Muscle layer of duodenum (tissue), 2 donors: ENCODE results near the gene AFAP1L1.

Experiments
- H3K27ac ChIP-seq: one replicate; pipeline ENCODE4 v1.7.0; 2013; ENCODE audit warnings: mild to moderate bottlenecking, low read length
- H3K27me3 ChIP-seq: one replicate; pipeline ENCODE4 v1.7.0; 2013; ENCODE audit warnings: low read depth, mild to moderate bottlenecking, control low read depth, low read length
- H3K36me3 ChIP-seq, 2 donors: one replicate each; pipeline ENCODE4 v1.7.0; 2013; ENCODE audit warnings: low read length in 2 of 2, control low read depth in 1 of 2, mild to moderate bottlenecking in 1 of 2; ENCODE audit not compliant: insufficient read depth in 2 of 2, control insufficient read depth in 1 of 2
- H3K4me1 ChIP-seq, 2 donors: one replicate each; pipeline ENCODE4 v1.7.0; 2013; ENCODE audit warnings: low read length in 2 of 2, mild to moderate bottlenecking in 2 of 2, control low read depth in 1 of 2, moderate library complexity in 1 of 2; ENCODE audit not compliant: insufficient read depth in 2 of 2, control insufficient read depth in 1 of 2
- H3K4me3 ChIP-seq, 2 donors: one replicate each; pipeline ENCODE4 v1.7.0; 2013; ENCODE audit warnings: low read length in 2 of 2, low read depth in 1 of 2, mild to moderate bottlenecking in 1 of 2
- H3K9me3 ChIP-seq, 2 donors: one replicate each; pipeline ENCODE4 v1.7.0; 2013; ENCODE audit warnings: low read length in 2 of 2, control low read depth in 1 of 2, mild to moderate bottlenecking in 1 of 2; ENCODE audit not compliant: control insufficient read depth in 1 of 2
- donor health status: healthy.

The AFAP1L1 gene

GRCh38 chr5:149356391-149356790 lies 84.7 kb downstream of the AFAP1L1 start:
- Histone ChIP-seq H3K36me3 (peaks cover 12 to 20% of the 10 kb centered on the region in 2 donors), H3K4me3 (no peak overlapping the region), H3K9me3 (no peaks in the 10 kb centered on the region), H3K27me3 (no peaks in the 10 kb centered on the region), H3K27ac (no peak overlapping the region), H3K4me1 (peaks cover 0 to 12% of the 10 kb centered on the region in 2 donors)

GRCh38 chr5:149357370-149358293 lies 86.0 kb downstream of the AFAP1L1 start, which contains the start of gene PCYOX1L:
TSS of gene PCYOX1L (plus strand) at chr5:149358046. CDS start at chr5:149358069, 23 bp downstream.
- Histone ChIP-seq H3K27me3 (no peaks in the 10 kb centered on the region), H3K36me3 (peaks cover 7 to 8% of the 10 kb centered on the region in 2 donors), H3K4me3 (peak within 1 kb of the TSS; percentile 63 to 74), H3K4me1 (peaks cover 0 to 12% of the 10 kb centered on the region in 2 donors), H3K27ac (no peak within 1 kb of the TSS), H3K9me3 (no peaks in the 10 kb centered on the region)

- Histone ChIP-seq H3K27ac (no peak overlapping the region), H3K27me3 (no peaks in the 10 kb centered on the region), H3K4me3 (peak overlapping the region; percentile 61 to 74), H3K36me3 (peaks cover 7% of the 10 kb centered on the region in 2 donors), H3K9me3 (no peaks in the 10 kb centered on the region), H3K4me1 (peaks cover 0 to 12% of the 10 kb centered on the region in 2 donors)
Measured at GRCh38 chr5:149358294-149358651, 86.6 kb downstream of the AFAP1L1 start.

GRCh38 chr5:149358868-149359495 lies 87.3 kb downstream of the AFAP1L1 start:
- peak overlapping the region in 1 of 2 donors; percentile 61 for H3K4me3 ChIP-seq
- no peak overlapping the region for H3K27ac ChIP-seq
- no peaks in the 10 kb centered on the region for H3K9me3 ChIP-seq
- H3K27me3 ChIP-seq = no peaks in the 10 kb centered on the region
- H3K4me1 ChIP-seq = peaks cover 0 to 12% of the 10 kb centered on the region in 2 donors
- H3K36me3 ChIP-seq = peaks cover 6% of the 10 kb centered on the region in 2 donors

- Histone ChIP-seq H3K27me3 (no peaks in the 10 kb centered on the region), H3K4me3 (no peak overlapping the region), H3K4me1 (peaks cover 0 to 12% of the 10 kb centered on the region in 2 donors), H3K9me3 (no peaks in the 10 kb centered on the region), H3K36me3 (no peaks in the 10 kb centered on the region), H3K27ac (no peak overlapping the region)
Measured at GRCh38 chr5:149360272-149360671, 88.6 kb downstream of the AFAP1L1 start.

GRCh38 chr5:149362541-149362940 lies 90.9 kb downstream of the AFAP1L1 start:
- no peaks in the 10 kb centered on the region for H3K9me3 ChIP-seq
- no peak overlapping the region for H3K4me3 ChIP-seq
- no peak overlapping the region for H3K27ac ChIP-seq
- peaks cover 0 to 12% of the 10 kb centered on the region in 2 donors for H3K4me1 ChIP-seq
- H3K27me3 ChIP-seq = no peaks in the 10 kb centered on the region
- H3K36me3 ChIP-seq = no peaks in the 10 kb centered on the region

GRCh38 chr5:149363358-149363757 lies 91.7 kb downstream of the AFAP1L1 start:
- Histone ChIP-seq H3K36me3 (no peaks in the 10 kb centered on the region), H3K27me3 (no peaks in the 10 kb centered on the region), H3K27ac (no peak overlapping the region), H3K4me3 (no peak overlapping the region), H3K4me1 (peaks cover 0 to 9% of the 10 kb centered on the region in 2 donors), H3K9me3 (no peaks in the 10 kb centered on the region)

- Histone ChIP-seq H3K27ac (no peak overlapping the region), H3K9me3 (no peaks in the 10 kb centered on the region), H3K36me3 (no peaks in the 10 kb centered on the region), H3K4me3 (no peak overlapping the region), H3K4me1 (peaks cover 0 to 5% of the 10 kb centered on the region in 2 donors), H3K27me3 (no peaks in the 10 kb centered on the region)
Measured at GRCh38 chr5:149363936-149364335, 92.3 kb downstream of the AFAP1L1 start.

- Histone ChIP-seq H3K27ac (no peak overlapping the region), H3K4me3 (no peak overlapping the region), H3K36me3 (no peaks in the 10 kb centered on the region), H3K4me1 (peaks cover 0 to 4% of the 10 kb centered on the region in 2 donors), H3K9me3 (no peaks in the 10 kb centered on the region), H3K27me3 (no peaks in the 10 kb centered on the region)
Measured at GRCh38 chr5:149364719-149365118, 93.1 kb downstream of the AFAP1L1 start.

- no peaks in the 10 kb centered on the region for H3K27me3 ChIP-seq
- no peak overlapping the region for H3K4me3 ChIP-seq
- no peaks in the 10 kb centered on the region for H3K36me3 ChIP-seq
- H3K4me1 ChIP-seq = peaks cover 0 to 4% of the 10 kb centered on the region in 2 donors
- no peak overlapping the region for H3K27ac ChIP-seq
- no peaks in the 10 kb centered on the region for H3K9me3 ChIP-seq
Measured at GRCh38 chr5:149365418-149365817, 93.8 kb downstream of the AFAP1L1 start.

- no peaks in the 10 kb centered on the region for H3K36me3 ChIP-seq
- H3K9me3 ChIP-seq = no peaks in the 10 kb centered on the region
- H3K4me3 ChIP-seq = no peak overlapping the region
- H3K27ac ChIP-seq = no peak overlapping the region
- H3K4me1 ChIP-seq = peaks cover 4 to 12% of the 10 kb centered on the region in 2 donors
- no peaks in the 10 kb centered on the region for H3K27me3 ChIP-seq
Measured at GRCh38 chr5:149366169-149366729, 94.6 kb downstream of the AFAP1L1 start.
